Activated T-helper 1 cell treated with anti-CD3 and anti-CD28 coated beads, Interleukin-12 subunit alpha, Interleukin-12 subunit beta, Interleukin-2, Interleukin-4 antibody, amounts not matched to agents 30 ng/mL and 10 ng/mL and 1 ng/mL, durations not matched to agents 14 hours and 24 hours and 36 hours (primary cell): Measurements from ENCODE around the gene CWF19L2. TPM values are rescaled to one million over a fixed set of nuclear protein-coding genes. Genes with fewer than 3 reads are reported as not detected.
"Not testable (repeated sequence)": the region's sequence is repeated elsewhere in the genome, so short reads cannot be mapped to it uniquely, and the experiment has no call there.

Experiments
- DNase-seq: peaks from one replicate; pipeline ENCODE4 v3.0.0; 2021; ENCODE audit warnings: low spot score
- H3K27ac Mint-ChIP-seq: one replicate; pipeline ENCODE4 v1.8.0; 2021; ENCODE audit warnings: mild to moderate bottlenecking, mixed read lengths
- H3K27me3 Mint-ChIP-seq: one replicate; pipeline ENCODE4 v1.8.0; 2022; ENCODE audit warnings: mild to moderate bottlenecking, moderate library complexity, mixed read lengths; ENCODE audit not compliant: insufficient read depth
- H3K36me3 Mint-ChIP-seq: one replicate; pipeline ENCODE4 v1.8.0; 2021; ENCODE audit warnings: low read depth, mixed read lengths
- H3K4me1 Mint-ChIP-seq: one replicate; pipeline ENCODE4 v1.8.0; 2021; ENCODE audit warnings: low read depth, mixed read lengths
- H3K4me3 Mint-ChIP-seq: one replicate; pipeline ENCODE4 v1.8.0; 2021; ENCODE audit warnings: mild to moderate bottlenecking, moderate library complexity, mixed read lengths
- H3K9me3 Mint-ChIP-seq: one replicate; pipeline ENCODE4 v1.8.0; 2021; ENCODE audit warnings: mixed read lengths
- intact Hi-C: fragments of 100-400 bp; cut with micrococcal nuclease; formaldehyde crosslinking; loops from one replicate; pipeline ENCODE4 v1.15.1; 2024
- total RNA-seq: library from RNA; stranded (reverse); gene quantifications from 2 replicates; pipeline ENCODE4 v1.2.3, GENCODE V29; 2022

CWF19L2 gene
- total RNA-seq = 16.5 and 16.7 TPM in 2 replicates

DNA sequence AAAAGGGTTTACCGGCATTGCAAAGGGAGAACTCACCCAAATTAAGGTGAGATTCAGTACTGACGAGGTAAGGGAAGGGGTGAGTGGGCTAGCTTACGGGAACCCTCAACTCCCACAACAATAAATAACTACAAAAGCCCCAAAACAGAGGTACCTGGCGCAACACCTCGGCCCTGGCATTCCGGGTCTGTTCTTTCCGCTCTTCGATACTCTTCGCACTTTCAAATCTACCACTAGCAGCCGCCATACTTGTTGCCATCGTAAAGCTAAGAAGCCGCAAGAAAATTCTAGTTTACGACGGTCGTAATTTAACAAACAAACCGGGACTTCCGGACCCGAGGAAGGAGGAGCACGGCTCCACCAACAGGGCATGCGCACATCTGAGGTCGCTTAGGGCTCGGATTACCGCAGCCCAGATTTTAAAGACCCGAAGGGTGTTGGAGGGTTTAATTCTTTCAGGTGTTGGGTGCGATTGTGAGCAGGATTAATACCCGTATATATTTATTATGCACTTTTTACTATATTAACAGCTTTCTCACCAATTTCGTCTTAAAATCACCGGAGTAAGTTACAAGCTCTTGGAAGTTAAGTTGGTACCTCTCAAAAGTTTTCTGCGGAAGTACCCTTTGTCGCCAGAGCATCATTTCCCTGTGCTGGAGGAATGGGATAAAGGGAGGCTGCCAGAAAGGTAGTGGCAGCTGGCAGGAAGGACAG lies at the start of gene CWF19L2:
Gene CWF19L2, minus strand, starts transcription at position 268 of the 714 bp plus-strand sequence. Its CDS starts 9 bp downstream, at position 259.
- Mint-ChIP-seq H3K27ac (peak within 1 kb of the TSS; percentile 87), H3K36me3 (peaks cover 10% of the 10 kb centered on the region), H3K27me3 (peaks cover 9% of the 10 kb centered on the region), H3K9me3 (no peaks in the 10 kb centered on the region), H3K4me3 (peak within 1 kb of the TSS; percentile 91), H3K4me1 (peaks cover 28% of the 10 kb centered on the region)
- intact Hi-C loops = loop anchor here (1.0 to 10.0 kb wide), 9 partner anchors 90 to 1381 kb away; partner anchors contain the start of genes AASDHPPT, ALKBH8, C11orf65 and CUL5
- DNase-seq = peak; percentile 88

GRCh38 chr11:107505647-107506225 lies 48.1 kb upstream of the CWF19L2 start:
- H3K9me3 Mint-ChIP-seq = peaks cover 8% of the 10 kb centered on the region
- no peak overlapping the region for H3K4me3 Mint-ChIP-seq
- no peaks in the 10 kb centered on the region for H3K27me3 Mint-ChIP-seq
- no peak for DNase-seq
- H3K27ac Mint-ChIP-seq = no peak overlapping the region
- intact Hi-C loops = no loop called here
- H3K36me3 Mint-ChIP-seq = peaks cover 25% of the 10 kb centered on the region
- no peaks in the 10 kb centered on the region for H3K4me1 Mint-ChIP-seq

DNA sequence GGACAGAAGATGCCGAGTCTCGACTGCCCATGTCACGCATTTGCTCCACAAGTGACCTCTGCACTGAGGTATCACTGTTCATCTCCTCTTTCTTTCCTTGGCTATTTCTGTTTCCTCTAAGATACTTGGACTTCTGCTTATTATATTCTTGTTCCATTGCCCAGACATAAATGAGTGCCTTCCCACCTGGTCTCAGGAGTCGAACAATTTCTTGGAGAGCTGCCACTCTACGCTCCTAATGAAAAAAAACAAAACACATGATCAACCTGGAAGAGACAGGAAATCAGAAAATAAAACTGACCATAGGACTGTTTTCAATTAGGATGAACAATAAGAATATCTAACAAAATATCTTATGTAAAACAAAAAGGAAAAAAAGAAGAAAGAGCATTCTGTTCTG lies 47.4 kb upstream of the CWF19L2 start:
- Mint-ChIP-seq H3K27me3 (no peaks in the 10 kb centered on the region), H3K27ac (no peak overlapping the region), H3K4me1 (no peaks in the 10 kb centered on the region), H3K9me3 (peaks cover 8% of the 10 kb centered on the region), H3K4me3 (no peak overlapping the region), H3K36me3 (peaks cover 25% of the 10 kb centered on the region)
- intact Hi-C loops = no loop called here
- DNase-seq = no peak

GRCh38 chr11:107501713-107502112 lies 44.1 kb upstream of the CWF19L2 start:
- intact Hi-C loops = no loop called here
- peaks cover 25% of the 10 kb centered on the region for H3K36me3 Mint-ChIP-seq
- DNase-seq = no peak

GRCh38 chr11:107497371-107497770 lies 39.7 kb upstream of the CWF19L2 start:
- H3K9me3 Mint-ChIP-seq, DNase-seq, H3K27me3 Mint-ChIP-seq, H3K4me1 Mint-ChIP-seq, H3K27ac Mint-ChIP-seq, H3K4me3 Mint-ChIP-seq, intact Hi-C loops, H3K36me3 Mint-ChIP-seq: not testable (repeated sequence)

More at GRCh38 chr11:107501713-107502112, 44.1 kb upstream of the CWF19L2 start:
- H3K27me3 Mint-ChIP-seq = no peaks in the 10 kb centered on the region
- no peak overlapping the region for H3K27ac Mint-ChIP-seq
- H3K9me3 Mint-ChIP-seq = peaks cover 8% of the 10 kb centered on the region
- no peaks in the 10 kb centered on the region for H3K4me1 Mint-ChIP-seq
- no peak overlapping the region for H3K4me3 Mint-ChIP-seq

- Mint-ChIP-seq H3K9me3 (peaks cover 1% of the 10 kb centered on the region), H3K4me1 (no peaks in the 10 kb centered on the region), H3K27ac (no peak overlapping the region), H3K36me3 (peaks cover under 1% of the 10 kb centered on the region), H3K27me3 (peaks cover 2% of the 10 kb centered on the region), H3K4me3 (no peak overlapping the region)
- intact Hi-C loops = no loop called here
- no peak for DNase-seq
Measured at GRCh38 chr11:107496011-107496410, 38.4 kb upstream of the CWF19L2 start.

GRCh38 chr11:107494055-107494454 lies 36.4 kb upstream of the CWF19L2 start:
- no peak overlapping the region for H3K27ac Mint-ChIP-seq
- H3K9me3 Mint-ChIP-seq = no peaks in the 10 kb centered on the region
- no peak for DNase-seq
- H3K4me3 Mint-ChIP-seq = no peak overlapping the region
- no peaks in the 10 kb centered on the region for H3K36me3 Mint-ChIP-seq
- H3K4me1 Mint-ChIP-seq = no peaks in the 10 kb centered on the region
- peaks cover 2% of the 10 kb centered on the region for H3K27me3 Mint-ChIP-seq
- intact Hi-C loops = no loop called here

DNA sequence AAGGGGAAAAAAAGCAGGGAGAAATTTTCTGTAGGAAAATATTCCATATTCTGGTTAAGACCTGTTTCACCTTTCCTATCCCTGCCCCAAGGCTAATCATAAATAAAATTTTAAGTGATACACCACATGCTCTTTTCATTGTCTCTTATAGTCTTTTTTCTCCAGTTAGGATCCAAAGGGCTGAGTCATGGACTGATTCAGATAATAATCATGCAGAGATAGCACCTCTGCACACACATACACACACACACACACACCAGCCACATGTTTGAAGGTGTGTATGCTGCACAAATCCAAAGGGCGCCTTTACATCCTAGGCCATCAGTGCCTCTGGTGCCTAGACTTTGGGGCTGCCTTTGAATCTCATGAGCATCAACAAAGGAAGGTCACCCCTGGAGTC lies 35.5 kb upstream of the CWF19L2 start:
- H3K27ac Mint-ChIP-seq = no peak overlapping the region
- no peak for DNase-seq
- no peaks in the 10 kb centered on the region for H3K9me3 Mint-ChIP-seq
- H3K36me3 Mint-ChIP-seq = no peaks in the 10 kb centered on the region
- no peak overlapping the region for H3K4me3 Mint-ChIP-seq
- H3K4me1 Mint-ChIP-seq = no peaks in the 10 kb centered on the region
- H3K27me3 Mint-ChIP-seq = peaks cover 2% of the 10 kb centered on the region
- intact Hi-C loops = no loop called here

DNA sequence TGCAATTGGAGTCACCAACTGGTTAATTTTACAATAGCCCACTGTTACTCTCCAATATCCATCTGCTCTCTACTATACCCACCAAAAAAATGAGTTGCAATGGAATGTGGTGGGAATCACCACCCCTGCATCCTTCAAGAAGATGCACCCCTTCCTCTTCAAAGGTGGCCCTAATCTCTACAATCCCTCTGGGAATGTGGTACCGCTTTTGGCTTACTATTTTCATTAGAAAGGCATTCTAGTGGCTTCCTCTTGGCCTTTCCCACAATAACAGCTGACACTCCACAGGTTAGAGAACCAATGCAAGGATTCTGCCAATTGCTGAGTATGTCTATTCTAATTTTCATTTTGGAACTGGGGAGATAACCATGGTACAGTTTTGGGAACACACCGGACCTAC lies 33.2 kb upstream of the CWF19L2 start:
- H3K9me3 Mint-ChIP-seq = no peaks in the 10 kb centered on the region
- H3K27me3 Mint-ChIP-seq = peaks cover 7% of the 10 kb centered on the region
- DNase-seq = no peak
- H3K4me1 Mint-ChIP-seq = no peaks in the 10 kb centered on the region
- H3K4me3 Mint-ChIP-seq = no peak overlapping the region
- no peak overlapping the region for H3K27ac Mint-ChIP-seq
- intact Hi-C loops = no loop called here
- H3K36me3 Mint-ChIP-seq = no peaks in the 10 kb centered on the region

- DNase-seq = no peak
- H3K9me3 Mint-ChIP-seq = no peaks in the 10 kb centered on the region
- intact Hi-C loops = no loop called here
- no peaks in the 10 kb centered on the region for H3K4me1 Mint-ChIP-seq
- H3K27me3 Mint-ChIP-seq = peaks cover 5% of the 10 kb centered on the region
- H3K36me3 Mint-ChIP-seq = no peaks in the 10 kb centered on the region
- no peak overlapping the region for H3K27ac Mint-ChIP-seq
- no peak overlapping the region for H3K4me3 Mint-ChIP-seq
Measured at GRCh38 chr11:107482234-107482633, 24.6 kb upstream of the CWF19L2 start.

DNA sequence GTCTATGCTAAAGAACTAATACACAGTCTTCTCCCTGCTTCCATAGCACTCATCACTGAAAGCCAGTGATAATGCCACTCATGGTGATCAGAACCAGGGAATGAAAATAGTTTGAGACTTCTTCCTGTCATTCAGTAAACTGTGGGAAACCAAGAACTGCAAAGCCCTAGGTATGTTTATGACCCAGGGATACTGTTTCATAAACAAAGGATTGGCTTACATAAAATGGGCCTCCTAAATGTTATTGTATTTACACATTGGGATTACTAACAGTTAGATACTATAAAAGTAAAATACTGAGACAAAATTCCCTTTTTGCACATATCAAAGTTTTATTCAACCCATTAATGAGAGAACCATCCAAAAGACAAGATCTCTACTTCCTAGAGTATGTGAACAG lies 21.3 kb upstream of the CWF19L2 start:
- intact Hi-C loops = no loop called here

GRCh38 chr11:107477820-107478219 lies 20.2 kb upstream of the CWF19L2 start:
- Mint-ChIP-seq H3K9me3 (no peaks in the 10 kb centered on the region), H3K4me3 (no peak overlapping the region), H3K27ac (no peak overlapping the region), H3K4me1 (no peaks in the 10 kb centered on the region), H3K27me3 (peaks cover 4% of the 10 kb centered on the region), H3K36me3 (no peaks in the 10 kb centered on the region)
- DNase-seq = no peak
- intact Hi-C loops = no loop called here

More for the DNA sequence above, 21.3 kb upstream of the CWF19L2 start:
- Mint-ChIP-seq H3K36me3 (no peaks in the 10 kb centered on the region), H3K27me3 (peaks cover 4% of the 10 kb centered on the region), H3K9me3 (no peaks in the 10 kb centered on the region), H3K4me1 (no peaks in the 10 kb centered on the region), H3K27ac (no peak overlapping the region), H3K4me3 (no peak overlapping the region)
- no peak for DNase-seq

DNA sequence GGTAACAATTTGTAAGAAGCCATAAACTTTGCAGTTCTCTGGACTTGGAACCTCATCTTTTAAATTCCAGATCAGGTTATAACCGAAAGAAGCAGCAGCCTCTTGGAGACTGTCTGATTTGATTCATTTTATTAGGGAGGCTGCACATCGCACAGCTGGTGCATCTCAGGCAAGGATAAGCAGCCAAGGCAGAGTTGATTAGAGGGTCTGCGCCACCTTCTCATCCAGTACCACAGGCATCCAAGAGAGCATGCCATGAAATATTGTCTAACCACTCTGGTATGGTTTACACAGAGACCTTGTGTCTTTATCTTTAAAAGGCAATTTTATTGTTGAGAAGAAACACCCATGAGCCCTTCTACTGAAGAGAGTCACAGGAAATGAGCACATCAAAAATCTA lies 16.2 kb upstream of the CWF19L2 start:
- Mint-ChIP-seq H3K27ac (no peak overlapping the region), H3K27me3 (peaks cover 13% of the 10 kb centered on the region), H3K36me3 (no peaks in the 10 kb centered on the region), H3K4me1 (no peaks in the 10 kb centered on the region), H3K4me3 (no peak overlapping the region), H3K9me3 (no peaks in the 10 kb centered on the region)
- intact Hi-C loops = no loop called here
- no peak for DNase-seq
